Activated CD8-positive, alpha-beta memory T cell treated with anti-CD3 and anti-CD28 coated beads for 1 hour (primary cell): Measurements from ENCODE around the gene NKAIN2.
"Not testable (repeated sequence)": the region's sequence is repeated elsewhere in the genome, so short reads cannot be mapped to it uniquely, and the experiment has no call there.

Experiments used
- DNase-seq, 2 donors: peaks; one replicate each; pipeline ENCODE4 v3.0.0-alpha.2; 2020; ENCODE audit warnings: low read depth in 1 of 2; ENCODE audit errors: extremely low read depth in 1 of 2

NKAIN2 gene

DNA sequence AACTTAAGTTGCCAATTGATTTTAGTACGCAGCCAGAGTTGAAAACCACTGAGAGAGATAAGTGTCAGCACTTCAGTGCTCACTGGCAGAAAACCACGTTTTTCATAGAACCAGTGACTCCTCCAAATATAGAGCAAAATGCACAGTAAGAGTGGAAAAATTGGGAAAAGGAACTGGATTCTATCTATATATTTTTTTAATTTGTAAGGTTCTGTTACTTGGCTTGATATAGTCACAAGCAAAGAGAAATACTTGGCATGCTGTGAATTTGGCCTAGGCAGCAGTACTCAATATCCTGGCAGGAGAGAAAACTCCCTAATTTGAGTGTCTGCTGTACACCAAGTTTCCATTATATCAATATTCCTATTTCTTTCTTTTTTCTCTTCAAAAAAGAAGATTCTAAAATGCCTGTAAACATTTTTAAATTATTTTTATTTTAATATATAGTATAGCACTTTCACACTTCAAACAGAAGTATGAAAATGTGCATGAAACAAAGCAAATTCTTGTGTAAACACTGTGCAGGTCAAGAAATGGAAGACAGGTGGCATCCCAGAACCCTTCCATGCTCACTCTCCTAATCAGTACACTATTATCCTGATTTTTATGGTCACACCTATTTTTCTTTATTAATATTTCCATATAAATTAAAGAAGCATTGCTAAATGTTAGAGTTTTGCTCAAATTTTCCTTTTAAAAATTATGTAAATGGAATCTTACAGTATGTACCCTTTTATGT, 596.8 kb downstream of the NKAIN2 start:
- DNase-seq: no peak

DNA sequence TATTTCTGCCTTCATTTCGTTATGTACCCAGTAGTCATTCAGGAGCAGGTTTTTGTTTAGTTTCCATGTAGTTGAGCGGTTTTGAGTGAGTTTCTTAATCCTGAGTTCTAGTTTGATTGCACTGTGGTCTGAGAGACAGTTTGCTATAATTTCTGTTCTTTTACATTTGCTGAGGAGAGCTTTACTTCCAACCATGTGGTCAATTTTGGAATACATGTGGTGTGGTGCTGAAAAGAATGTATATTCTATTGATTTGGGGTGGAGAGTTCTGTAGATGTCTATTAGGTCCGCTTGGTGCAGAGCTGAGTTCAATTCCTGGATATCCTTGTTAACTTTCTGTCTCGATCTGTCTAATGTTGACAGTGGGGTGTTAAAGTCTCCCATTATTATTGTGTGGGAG, 606.8 kb downstream of the NKAIN2 start:
- DNase-seq: not testable (repeated sequence)

DNA sequence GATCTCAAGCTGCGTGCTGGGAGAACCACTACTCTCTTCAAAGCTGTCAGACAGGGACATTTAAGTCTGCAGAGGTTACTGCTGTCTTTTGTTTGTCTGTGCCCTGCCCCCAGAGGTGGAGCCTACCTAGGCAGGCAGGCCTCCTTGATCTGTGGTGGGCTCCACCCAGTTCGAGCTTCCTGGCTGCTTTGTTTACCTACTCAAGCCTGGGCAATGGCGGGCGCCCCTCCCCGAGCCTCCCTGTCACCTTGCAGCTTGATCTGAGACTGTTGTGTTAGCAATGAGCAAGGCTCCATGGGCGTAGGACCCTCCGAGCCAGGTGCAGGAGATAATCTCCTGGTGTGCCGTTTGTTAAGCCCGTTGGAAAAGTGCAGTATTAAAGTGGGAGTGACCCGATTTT, 609.0 kb downstream of the NKAIN2 start:
- not testable (repeated sequence) for DNase-seq

DNA sequence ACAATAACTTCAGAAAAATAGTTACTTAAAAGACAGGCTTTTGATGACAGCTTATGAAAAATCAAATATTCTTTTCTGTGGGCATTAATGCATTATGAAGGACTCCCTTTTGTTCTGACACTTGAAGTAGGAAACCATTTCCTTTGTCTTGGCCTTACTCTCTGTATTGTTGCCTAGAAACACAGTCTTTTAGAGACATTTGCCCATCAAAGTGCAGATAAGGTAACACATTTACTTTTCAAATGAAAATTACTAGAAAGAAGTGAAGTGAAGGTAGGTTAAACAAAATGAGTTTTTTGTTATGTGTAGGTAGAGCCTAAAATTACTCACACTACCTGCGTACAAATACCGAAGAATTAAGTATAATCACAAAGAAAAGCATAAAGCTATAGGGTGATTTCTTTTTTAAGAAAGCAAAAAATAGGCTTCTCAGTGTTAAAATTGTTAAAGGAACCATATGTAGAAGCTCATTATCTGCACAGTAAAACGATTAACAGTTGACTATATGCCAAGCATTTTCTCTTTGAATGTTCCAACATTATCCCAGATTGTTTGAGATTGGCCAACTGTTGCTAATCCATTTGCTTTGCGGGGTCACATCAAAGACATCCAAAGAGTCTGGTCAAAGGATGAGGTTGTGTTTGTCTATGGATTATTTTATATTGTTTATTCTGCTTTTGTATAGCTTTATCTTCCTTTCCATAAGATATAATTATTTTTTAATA, 616.6 kb downstream of the NKAIN2 start:
- DNase-seq: no peak

DNA sequence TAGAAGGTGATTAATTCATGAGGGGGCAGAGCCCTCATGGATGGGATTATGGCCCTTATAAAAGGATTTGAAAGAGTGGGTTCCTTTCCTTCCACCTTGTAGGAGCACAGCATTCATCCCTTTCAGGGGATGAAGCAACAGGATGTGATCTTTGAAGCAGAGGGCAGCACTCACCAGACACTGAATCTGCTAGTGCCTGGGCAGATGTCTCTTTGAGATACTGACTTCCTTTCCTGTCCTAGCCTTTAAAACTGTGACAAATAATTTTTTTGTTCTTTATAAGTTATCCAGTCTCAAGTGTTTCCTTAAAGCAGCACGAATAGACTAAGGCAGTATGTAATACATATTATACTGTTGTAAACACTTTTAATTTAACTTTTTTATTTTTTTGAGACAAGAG, 620.0 kb downstream of the NKAIN2 start:
- no peak for DNase-seq

DNA sequence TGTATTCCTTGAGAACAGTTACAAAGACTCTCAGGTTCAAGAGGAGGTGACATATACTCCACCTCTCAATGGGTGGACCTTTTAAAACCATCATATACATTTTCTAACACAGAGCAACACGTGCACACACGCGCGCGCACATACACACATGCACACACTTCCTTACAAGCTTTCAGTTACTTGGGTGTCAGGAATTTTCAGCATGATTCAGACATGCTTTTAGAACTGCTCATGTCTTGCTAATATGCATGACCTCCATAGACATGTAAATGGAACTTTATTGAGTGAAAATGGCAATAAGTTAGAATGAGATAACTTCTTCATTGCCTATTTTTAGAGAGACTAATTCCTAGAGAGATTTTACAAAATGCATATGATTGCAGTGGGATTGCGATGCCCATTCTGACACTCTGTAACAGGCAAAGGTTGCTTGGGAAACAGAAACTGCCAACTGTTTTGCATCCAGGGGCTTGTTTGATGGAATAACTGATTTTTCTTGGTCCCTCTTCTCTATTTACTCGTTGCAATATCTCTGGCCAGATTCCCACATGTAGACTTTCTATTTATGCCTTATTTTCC, 627.2 kb downstream of the NKAIN2 start:
- no peak for DNase-seq

DNA sequence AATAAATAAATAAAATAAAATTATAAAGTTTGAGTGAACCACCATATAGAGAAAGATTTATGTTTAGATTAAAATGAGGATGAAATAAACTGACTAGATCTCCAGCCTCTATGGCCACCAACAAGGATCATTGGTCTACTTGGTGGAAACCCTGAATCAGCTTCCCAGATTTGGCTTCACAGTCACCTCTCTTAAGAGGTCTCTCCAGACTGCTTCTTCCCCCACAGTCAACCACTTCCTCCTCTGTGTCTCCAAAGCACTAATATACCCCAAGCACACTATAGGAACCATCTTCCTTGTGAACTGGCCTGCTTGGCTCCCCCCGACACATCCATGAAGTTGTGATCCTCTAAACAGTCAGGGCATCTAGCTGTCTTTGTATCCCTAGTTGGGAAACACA, 629.0 kb downstream of the NKAIN2 start:
- DNase-seq: no peak

DNA sequence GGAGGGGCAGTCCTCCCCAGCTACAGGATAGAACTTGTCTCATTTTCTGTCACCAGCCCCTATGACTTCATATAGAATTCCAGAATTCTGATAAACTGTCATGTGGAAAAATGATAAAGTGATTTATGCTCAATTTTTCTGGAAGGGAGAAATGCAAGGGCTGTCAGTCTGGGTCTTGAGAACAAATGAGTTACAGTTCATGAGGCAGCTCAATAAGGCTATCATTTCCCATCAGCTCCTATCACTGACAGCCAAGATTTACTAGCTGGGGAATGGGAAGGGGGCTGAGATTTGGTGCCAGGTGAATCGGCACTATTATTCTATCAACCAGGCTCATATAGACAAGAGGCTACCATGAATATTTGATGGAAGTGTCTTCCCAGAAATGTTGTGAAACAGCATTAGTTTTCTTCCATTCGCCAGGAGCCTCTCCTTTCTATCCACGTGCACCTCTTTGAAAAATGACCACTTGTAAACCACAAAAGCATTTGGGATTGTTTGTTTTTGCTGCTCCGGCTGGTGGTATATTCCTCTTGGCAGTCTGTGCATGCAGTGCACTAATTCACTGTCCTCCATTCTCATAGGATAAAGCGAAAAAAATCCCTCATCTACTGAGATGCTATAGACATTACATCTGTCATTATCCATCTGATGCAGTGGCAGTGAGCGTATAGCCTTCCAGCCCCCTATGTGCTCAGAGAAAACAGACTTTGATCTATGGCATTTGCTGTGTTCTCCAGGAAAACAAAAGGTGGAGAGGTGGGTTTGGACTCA, 629.9 kb downstream of the NKAIN2 start:
- no peak for DNase-seq

DNA sequence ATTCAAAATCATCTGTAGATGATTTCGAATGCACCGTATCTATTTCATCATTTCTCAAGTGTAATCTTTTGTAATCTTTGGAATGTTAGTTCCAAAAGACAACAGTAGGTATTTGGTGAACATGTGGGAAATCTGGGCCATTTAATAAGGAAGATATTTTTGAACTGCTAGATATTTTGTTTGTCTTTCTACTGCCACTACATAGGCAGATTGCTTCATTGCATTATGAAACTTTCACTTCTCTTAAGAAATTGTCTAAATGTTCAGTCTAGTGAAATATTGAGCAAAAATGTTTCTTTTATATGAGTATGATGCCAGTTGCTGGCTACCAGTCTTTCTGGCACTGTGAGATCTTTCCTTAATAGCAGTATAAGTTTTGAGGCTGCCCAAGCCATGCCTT, 630.8 kb downstream of the NKAIN2 start:
- no peak for DNase-seq

DNA sequence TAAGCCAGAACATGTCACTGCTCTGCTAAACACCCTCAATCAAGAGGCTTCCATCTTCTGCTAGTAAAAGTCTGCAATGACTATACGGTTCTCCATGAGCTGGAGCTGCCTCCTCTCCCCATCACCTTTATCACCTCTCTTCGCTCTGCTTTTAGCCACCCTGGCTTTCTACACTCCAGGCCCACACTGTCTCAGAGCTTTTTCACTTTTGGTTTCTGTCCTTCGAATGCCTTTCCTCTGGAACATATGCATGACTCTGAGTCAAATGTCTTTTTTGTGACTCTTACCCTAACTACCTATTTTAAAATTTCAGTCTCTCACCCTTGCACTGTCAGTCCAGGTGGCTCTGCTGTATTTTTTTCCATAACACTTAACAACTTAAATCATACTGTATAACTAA, 633.1 kb downstream of the NKAIN2 start:
- no peak for DNase-seq

DNA sequence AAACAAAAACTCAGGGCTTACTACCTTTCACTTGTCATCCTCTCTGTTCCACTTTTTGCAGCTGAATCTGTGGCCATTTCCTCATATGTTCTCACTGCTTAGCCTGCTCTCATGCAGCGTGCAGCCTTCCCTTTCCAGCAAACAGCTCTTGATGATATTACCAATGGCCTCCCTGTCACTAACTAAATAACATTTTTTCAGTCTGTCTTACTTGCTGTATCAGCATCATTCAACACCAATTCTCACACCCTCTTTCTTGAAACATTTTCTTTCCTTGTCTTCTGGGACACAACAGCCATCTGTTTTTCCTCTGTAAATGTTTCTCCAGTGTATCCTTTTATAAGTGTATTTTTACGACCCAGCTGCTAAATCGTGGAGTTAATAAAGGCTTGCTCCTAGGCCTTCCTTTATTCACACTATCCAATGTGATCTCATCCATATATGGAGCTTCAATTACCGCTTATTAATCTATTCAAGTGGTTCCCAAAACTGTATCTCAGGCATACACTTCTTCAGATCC, 634.9 kb downstream of the NKAIN2 start:
- no peak for DNase-seq

DNA sequence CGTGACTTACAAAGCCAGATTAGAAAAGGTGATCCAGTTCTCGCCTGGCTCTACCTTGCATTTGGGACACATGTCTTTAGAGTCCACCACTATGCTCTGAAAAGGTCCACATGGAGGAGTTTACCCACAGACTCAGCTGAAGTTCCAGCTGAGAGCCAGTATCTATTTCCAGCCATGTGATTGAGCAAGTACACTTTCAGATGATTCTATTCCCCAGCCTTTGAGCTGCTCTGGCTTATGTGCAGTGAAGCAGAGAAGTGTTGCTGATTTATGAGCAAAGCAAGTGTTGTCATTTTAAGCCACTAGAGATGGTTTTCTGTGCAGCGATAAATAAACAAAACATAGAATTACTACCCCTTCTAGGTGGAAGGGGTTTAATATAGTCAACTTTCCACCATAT, 637.8 kb downstream of the NKAIN2 start:
- no peak for DNase-seq

DNA sequence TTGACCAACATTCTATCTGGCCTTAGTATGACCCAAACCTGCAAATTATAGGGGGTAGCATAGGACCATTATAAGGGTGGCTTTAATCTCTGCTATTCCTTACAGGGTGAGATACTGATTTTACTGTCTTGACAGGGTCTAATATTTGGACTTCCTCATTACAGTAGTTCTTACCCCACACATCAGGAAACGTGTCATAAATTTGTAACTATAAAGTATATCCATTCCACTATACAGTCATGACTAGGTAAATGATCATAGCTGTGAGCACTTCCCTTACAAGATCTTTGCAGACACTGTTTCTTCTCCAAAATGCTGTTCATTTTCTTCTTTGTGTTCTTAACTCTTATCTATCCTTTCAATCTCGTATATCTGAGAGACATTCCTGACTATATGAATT, 639.9 kb downstream of the NKAIN2 start:
- no peak for DNase-seq

DNA sequence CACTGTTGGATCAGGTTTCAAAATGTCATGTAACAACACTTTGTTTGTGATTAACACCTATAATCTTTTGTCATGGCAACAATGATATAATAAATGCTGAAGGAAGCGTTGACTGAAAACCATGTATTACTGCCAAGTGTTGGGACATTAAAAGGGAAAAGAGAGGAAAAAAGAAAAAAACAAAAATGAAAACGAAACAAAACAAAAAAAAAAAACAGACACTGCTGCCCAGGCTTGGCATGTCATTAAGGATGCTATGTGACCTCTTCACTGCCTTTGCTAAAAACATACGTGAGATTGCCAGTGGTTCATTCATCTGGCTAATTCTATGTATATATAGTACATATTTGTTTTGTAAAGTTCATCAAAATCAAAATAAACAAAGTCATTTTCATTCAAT, 641.9 kb downstream of the NKAIN2 start:
- no peak for DNase-seq

DNA sequence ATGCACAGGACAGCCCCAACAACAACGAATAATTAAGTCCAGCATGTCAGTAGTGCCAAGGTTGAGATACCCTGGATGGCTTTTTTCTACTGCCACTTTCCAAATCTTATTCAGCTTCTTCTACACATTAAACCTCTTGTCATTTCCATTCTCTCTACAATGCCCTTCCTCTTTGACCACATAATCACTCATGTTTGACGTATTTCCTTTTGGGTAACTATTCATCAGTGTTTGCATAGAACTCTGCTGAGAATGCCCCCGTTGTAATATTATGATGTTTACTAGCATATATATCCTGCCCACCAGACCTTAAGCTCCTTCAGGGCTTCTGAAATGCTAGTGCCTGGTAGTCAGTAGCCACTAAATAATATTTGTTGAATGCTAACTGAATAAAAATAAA, 643.3 kb downstream of the NKAIN2 start:
- DNase-seq: no peak

DNA sequence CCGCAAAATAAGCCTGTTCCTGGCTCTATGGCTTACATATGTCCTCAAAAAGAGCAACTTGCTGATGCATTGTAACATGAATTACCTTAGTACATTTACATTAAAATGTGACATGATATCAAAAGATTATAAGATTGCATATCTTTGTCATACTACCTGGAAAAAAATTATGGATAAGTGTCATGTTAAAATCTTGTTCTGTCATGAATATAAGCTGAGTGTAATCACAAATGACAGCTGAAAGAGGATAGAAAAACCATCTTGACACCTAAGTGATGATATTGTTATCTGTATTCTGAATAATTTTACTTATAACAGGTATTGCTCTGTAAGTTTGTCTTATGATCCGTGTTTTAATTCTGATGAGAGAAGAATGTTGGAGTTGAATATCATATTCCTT, 655.6 kb downstream of the NKAIN2 start:
- no peak for DNase-seq

DNA sequence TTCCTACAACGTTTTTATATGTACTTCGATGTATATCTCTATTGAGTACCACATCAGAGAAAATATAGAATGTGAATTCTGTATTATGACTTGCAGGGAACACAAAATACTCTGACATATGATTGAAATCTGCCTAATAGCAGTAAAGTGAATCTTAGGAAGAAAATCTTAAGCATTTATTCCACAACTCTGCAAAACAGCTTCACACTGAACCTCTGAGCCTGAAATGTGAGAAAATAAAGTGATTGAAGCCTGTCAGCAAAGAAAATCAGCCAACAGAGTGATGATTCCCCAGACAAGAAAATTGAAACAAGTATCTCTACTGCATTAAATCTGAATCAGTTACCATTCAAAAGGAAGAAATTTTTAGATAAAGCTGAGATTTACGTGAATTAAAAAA, 659.1 kb downstream of the NKAIN2 start:
- DNase-seq: no peak

DNA sequence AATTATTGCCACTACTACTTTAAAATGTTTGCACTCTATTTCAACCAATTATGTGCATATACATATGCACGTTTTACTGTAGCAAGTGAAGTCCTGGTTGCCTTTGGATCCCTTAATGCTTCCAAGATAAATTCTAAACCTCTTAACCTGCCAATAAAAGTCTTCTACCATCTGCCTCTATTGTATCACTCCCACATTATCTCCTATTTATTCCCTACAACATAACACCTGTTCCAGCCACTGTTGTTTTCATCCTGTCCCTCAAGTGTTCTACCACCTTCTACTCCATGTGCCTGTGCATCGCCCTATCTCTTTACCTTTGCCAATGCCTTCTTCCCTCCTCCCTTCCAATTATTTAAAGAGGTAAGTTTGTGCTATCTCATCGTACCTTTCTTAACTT, 659.6 kb downstream of the NKAIN2 start:
- no peak for DNase-seq

DNA sequence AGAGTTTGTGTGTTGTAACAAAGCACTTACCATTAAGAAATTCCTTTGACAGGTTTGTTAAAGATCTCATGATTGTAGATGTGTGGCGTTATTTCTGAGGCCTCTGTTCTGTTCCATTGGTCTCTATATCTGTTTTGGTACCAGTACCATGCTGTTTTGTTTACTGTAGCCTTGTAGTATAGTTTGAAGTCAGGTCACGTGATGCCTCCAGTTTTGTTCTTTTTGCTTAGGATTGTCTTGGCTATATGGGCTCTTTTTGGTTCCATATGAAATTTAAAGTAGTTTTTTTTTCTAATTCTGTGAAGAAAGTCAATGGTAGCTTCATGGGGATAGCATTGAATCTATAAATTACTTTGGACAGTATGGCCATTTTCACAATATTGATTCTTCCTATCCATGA, 660.9 kb downstream of the NKAIN2 start:
- not testable (repeated sequence) for DNase-seq

DNA sequence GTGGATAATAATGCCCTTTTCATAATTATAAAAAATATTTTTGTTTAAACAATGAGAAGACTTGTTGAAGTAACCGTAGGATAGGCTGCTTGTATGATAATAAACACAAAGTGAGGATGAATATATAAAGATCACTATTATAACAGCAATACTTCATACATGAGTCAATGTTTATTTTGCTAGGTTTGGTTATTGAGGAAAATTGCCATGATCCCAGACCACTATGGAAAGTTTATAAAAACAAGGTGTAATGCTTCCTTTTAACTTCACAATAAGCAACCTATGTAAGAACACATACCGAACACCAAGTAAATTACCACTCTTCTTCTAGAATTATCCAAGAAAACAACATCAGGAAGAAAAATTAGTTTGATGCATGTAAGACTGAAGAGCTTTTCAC, 663.3 kb downstream of the NKAIN2 start:
- no peak for DNase-seq

DNA sequence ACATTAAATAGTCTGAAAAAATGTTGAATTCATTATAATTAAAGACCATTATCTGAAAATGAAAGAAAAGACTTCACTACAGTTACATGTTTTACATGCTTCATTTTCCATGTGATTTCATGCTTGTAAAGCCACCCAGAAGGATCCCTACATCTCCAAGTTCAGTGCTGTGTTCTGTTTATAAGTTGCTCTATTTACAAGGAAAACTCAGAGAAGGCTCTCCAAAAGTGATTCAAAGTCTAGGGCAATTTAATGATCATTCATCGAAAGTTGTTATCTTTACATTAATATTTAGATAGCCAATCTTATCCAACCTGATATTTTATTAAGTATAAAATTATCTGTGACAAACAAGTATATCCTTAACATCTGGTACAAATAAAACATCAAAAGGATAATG, 663.7 kb downstream of the NKAIN2 start:
- no peak for DNase-seq
